ENCODE measurements around the gene HOXA9. TPM values are rescaled to one million over a fixed set of nuclear protein-coding genes. Genes with fewer than 3 reads are reported as not detected.

Gene HOXA9
- total RNA-seq, 1 donor from 2014 or later: not detected

- H3K4me1 ChIP-seq (ENCODE audit: insufficient read depth, low read length): peaks cover 1% of the 10 kb centered on the region
- Mint-ChIP-seq H3K4me1 (ENCODE audit: low read depth, unreplicated experiment) (no peaks in the 10 kb centered on the region), H3K9me3 (ENCODE audit: unreplicated experiment) (peaks cover 55% of the 10 kb centered on the region), H3K4me3 (ENCODE audit: unreplicated experiment) (no peak overlapping the region), H3K36me3 (ENCODE audit: low read depth, unreplicated experiment) (peaks cover 3% of the 10 kb centered on the region), H3K27me3 (ENCODE audit: low read depth, unreplicated experiment) (peaks cover 86% of the 10 kb centered on the region), H3K27ac (ENCODE audit: unreplicated experiment) (no peak overlapping the region)
- H3K79me2 ChIP-seq (ENCODE audit: insufficient read depth, low read length): no peaks in the 10 kb centered on the region
- FAIRE-seq (no peak), DNase-seq (ENCODE audit: low read depth) (no peak)
- H3K36me3 ChIP-seq (ENCODE audit: insufficient read depth, low read length): no peaks in the 10 kb centered on the region
- H2AFZ ChIP-seq (ENCODE audit: low read depth, low read length): no peak overlapping the region
- peaks cover 2% of the 10 kb centered on the region for H4K20me1 ChIP-seq (ENCODE audit: insufficient read depth, low read length)
- H3K9ac ChIP-seq (ENCODE audit: low read length): no peak overlapping the region
- H3K4me3 ChIP-seq (ENCODE audit: insufficient read depth, low read depth, low read length): no peak overlapping the region
- TF ChIP-seq EZH2 (IDR thresholded peaks at IDR 0.05; ENCODE audit: insufficient read depth, low read length): no peak
- no peak for TF ChIP-seq CTCF (IDR thresholded peaks at IDR 0.05; ENCODE audit: insufficient read depth, low read depth, low read length)
- H3K27me3 ChIP-seq (ENCODE audit: insufficient read depth, low read length): peaks cover 94% of the 10 kb centered on the region
- no peak overlapping the region for H3K4me2 ChIP-seq (ENCODE audit: low read length)
- H3K27ac ChIP-seq (ENCODE audit: low read depth, low read length): no peak overlapping the region
- H3K9me3 ChIP-seq (ENCODE audit: insufficient read depth, low read depth, low read length): peaks cover 18% of the 10 kb centered on the region
Measured at GRCh38 chr7:27145914-27146412, 19.4 kb downstream of the HOXA9 start.

DNA sequence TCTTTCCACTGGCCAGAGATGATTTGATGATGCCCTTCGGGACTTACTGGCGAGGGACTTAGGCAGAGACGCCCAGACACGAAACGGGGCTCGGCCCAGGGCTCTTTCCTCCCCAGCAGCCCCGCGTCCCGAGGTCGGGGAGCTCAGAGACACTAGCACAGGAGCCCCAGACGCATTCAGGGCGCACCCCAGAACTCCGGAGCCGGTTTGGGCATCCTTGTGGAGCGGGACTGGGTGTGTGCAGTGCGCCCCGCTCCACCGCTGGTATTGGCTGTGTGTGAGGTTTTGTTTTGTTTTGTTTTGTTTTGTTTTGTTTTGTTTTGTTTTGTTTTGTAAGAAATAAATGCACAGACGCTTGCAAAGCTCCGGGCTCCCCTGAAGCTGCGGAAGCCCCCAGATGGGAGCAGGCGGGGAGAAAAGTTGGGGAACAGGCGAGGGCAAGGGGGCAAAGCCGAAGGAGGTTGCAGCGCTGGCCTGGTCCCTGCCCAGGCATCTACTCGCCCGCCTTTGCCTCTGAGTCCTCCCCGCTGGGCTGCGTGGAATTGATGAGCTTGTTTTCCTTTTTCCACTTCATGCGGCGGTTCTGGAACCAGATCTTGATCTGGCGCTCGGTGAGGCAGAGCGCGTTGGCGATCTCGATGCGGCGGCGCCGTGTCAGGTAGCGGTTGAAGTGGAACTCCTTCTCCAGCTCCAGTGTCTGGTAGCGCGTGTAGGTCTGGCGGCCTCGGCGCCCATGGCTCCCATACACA, 20.0 kb downstream of the HOXA9 start:
- H3K4me1 ChIP-seq (ENCODE audit: insufficient read depth, low read length): no peaks in the 10 kb centered on the region
- no peak overlapping the region for H3K27ac Mint-ChIP-seq (ENCODE audit: unreplicated experiment)
- no peaks in the 10 kb centered on the region for H3K4me1 Mint-ChIP-seq (ENCODE audit: low read depth, unreplicated experiment)
- H3K79me2 ChIP-seq (ENCODE audit: insufficient read depth, low read length): no peaks in the 10 kb centered on the region
- no peak overlapping the region for H3K9ac ChIP-seq (ENCODE audit: low read length)
- TF ChIP-seq EZH2 (IDR thresholded peaks at IDR 0.05; ENCODE audit: insufficient read depth, low read length) (peak; percentile 79), CTCF (IDR thresholded peaks at IDR 0.05; ENCODE audit: insufficient read depth, low read depth, low read length) (no peak)
- H3K4me2 ChIP-seq (ENCODE audit: low read length): peak overlapping the region; percentile 33
- peaks cover 18% of the 10 kb centered on the region for H3K9me3 ChIP-seq (ENCODE audit: insufficient read depth, low read depth, low read length)
- H3K9me3 Mint-ChIP-seq (ENCODE audit: unreplicated experiment): peaks cover 52% of the 10 kb centered on the region
- DNase-seq (ENCODE audit: low read depth) (no peak), FAIRE-seq (no peak)
- peaks cover 3% of the 10 kb centered on the region for H3K36me3 Mint-ChIP-seq (ENCODE audit: low read depth, unreplicated experiment)
- H3K4me3 Mint-ChIP-seq (ENCODE audit: unreplicated experiment): no peak overlapping the region
- H4K20me1 ChIP-seq (ENCODE audit: insufficient read depth, low read length): peaks cover 2% of the 10 kb centered on the region
- peaks cover 89% of the 10 kb centered on the region for H3K27me3 Mint-ChIP-seq (ENCODE audit: low read depth, unreplicated experiment)
- H3K27me3 ChIP-seq (ENCODE audit: insufficient read depth, low read length): peaks cover 96% of the 10 kb centered on the region
- H3K27ac ChIP-seq (ENCODE audit: low read depth, low read length): no peak overlapping the region
- H2AFZ ChIP-seq (ENCODE audit: low read depth, low read length): no peak overlapping the region
- no peak overlapping the region for H3K4me3 ChIP-seq (ENCODE audit: insufficient read depth, low read depth, low read length)
- no peaks in the 10 kb centered on the region for H3K36me3 ChIP-seq (ENCODE audit: insufficient read depth, low read length)

DNA sequence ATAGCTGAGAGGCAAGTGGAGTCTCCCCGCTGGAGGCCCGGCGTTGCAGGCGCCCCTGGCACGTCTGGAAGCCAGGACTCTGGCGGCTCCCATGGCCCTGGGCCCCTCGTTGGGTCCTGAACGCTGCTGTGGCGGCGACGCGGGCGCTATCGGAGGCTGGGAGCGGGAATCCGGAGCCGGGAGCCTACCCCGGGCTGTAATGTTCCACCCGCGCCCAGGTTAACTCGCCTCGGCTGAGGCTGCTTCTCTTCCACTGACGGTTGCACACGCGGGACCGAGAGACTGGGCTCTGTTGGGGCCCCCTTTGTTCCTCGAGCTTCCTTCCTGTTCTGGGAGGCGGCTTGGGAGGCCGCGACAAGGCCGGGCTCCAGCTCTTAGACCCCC, 20.6 kb downstream of the HOXA9 start:
- Mint-ChIP-seq H3K27ac (ENCODE audit: unreplicated experiment) (no peak overlapping the region), H3K36me3 (ENCODE audit: low read depth, unreplicated experiment) (peaks cover 3% of the 10 kb centered on the region), H3K9me3 (ENCODE audit: unreplicated experiment) (peaks cover 52% of the 10 kb centered on the region), H3K27me3 (ENCODE audit: low read depth, unreplicated experiment) (peaks cover 89% of the 10 kb centered on the region), H3K4me1 (ENCODE audit: low read depth, unreplicated experiment) (no peaks in the 10 kb centered on the region), H3K4me3 (ENCODE audit: unreplicated experiment) (no peak overlapping the region)
- H3K27ac ChIP-seq (ENCODE audit: low read depth, low read length): no peak overlapping the region
- no peak for TF ChIP-seq CTCF (IDR thresholded peaks at IDR 0.05; ENCODE audit: insufficient read depth, low read depth, low read length)
- TF ChIP-seq EZH2 (IDR thresholded peaks at IDR 0.05; ENCODE audit: insufficient read depth, low read length): no peak
- peaks cover 97% of the 10 kb centered on the region for H3K27me3 ChIP-seq (ENCODE audit: insufficient read depth, low read length)
- no peak overlapping the region for H3K4me3 ChIP-seq (ENCODE audit: insufficient read depth, low read depth, low read length)
- peaks cover 2% of the 10 kb centered on the region for H4K20me1 ChIP-seq (ENCODE audit: insufficient read depth, low read length)
- H2AFZ ChIP-seq (ENCODE audit: low read depth, low read length): no peak overlapping the region
- H3K79me2 ChIP-seq (ENCODE audit: insufficient read depth, low read length): no peaks in the 10 kb centered on the region
- peak overlapping the region; percentile 33 for H3K4me2 ChIP-seq (ENCODE audit: low read length)
- DNase-seq (ENCODE audit: low read depth) (no peak), FAIRE-seq (no peak)
- no peaks in the 10 kb centered on the region for H3K36me3 ChIP-seq (ENCODE audit: insufficient read depth, low read length)
- H3K9ac ChIP-seq (ENCODE audit: low read length): no peak overlapping the region
- no peaks in the 10 kb centered on the region for H3K4me1 ChIP-seq (ENCODE audit: insufficient read depth, low read length)
- peaks cover 18% of the 10 kb centered on the region for H3K9me3 ChIP-seq (ENCODE audit: insufficient read depth, low read depth, low read length)

Measured in astrocyte (in vitro differentiated cells and primary cell).